Activated CD8-positive, alpha-beta memory T cell treated with anti-CD3 and anti-CD28 coated beads for 48 hours (primary cell): ENCODE data around the gene SMARCA2.
"Not testable (repeated sequence)": the region's sequence is repeated elsewhere in the genome, so short reads cannot be mapped to it uniquely, and the experiment has no call there.

Source experiments
- DNase-seq, 3 experiments: peaks; one replicate each; pipeline ENCODE4 v3.0.0-alpha.2; 2020; ENCODE audit warnings: low read depth in 2 of 3, low spot score in 2 of 3

SMARCA2 gene

DNA sequence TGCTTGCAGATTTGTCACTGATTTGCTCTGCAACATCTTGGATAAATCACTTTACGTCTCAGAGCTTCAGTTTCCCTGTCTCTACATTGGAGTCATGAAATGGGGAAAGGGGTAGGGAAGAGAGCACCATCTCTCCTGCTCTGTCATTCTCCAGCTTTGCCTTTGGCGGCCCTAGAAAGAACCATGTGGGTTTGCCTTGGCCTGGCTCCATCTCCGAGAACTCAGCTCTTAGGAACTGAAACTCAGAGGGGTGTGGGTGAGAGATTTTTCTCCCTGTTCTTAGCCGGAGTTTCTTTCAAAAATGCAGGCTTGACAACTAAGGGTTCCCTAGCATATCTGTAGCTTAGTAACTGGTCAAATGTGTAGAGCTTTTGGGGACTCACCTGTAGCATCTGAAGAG lies 123.5 kb downstream of the SMARCA2 start:
- DNase-seq, result no peak

DNA sequence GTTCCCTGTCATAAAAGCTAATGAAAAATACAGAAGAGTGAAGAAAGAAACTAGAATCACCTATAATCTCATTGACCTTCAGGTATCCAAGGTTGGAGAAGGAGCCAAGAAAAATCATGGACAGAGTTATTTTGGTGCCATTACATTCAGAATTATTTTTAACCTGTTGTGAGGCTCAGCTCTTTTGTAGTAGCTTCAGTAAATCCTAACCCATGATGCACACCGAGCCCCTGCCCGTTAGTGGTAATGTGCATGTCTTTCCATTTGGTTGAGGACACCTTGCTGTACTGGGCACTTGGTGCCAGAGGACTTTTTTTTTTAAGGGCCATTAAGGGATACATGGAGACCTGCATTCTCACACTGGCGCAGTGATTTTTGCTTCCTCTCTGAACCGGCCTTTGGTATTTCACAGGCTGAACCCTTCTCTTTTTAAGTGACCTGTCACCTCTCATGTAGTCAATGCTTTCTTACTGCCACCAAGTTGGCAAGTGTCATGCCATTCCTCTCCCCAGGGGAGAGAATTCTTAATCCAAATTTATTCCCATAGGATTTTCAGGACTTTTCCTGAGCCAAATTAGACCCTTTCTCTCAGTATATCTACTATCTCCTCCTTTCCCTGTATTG lies 125.6 kb downstream of the SMARCA2 start:
- DNase-seq, result no peak

DNA sequence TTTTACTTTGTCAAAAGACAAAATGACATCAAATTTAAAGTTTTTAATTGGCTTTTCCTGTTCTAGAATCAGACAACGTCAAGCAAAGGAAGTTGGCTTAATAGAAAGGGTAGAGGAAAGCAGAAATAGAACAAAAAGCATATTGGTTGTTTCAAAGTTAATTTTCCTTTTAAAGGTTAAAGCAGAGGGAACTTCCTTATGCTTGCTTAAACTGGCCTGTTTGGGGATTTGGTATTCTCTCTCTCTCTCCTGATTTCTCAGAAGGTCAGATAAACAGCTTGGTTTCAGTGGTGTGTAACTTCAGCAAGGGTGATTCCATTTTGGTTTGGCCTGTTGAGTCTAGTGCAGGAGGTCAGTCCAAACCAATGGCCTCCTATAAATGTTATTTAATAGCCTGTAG lies 127.1 kb downstream of the SMARCA2 start:
- DNase-seq, result no peak

DNA sequence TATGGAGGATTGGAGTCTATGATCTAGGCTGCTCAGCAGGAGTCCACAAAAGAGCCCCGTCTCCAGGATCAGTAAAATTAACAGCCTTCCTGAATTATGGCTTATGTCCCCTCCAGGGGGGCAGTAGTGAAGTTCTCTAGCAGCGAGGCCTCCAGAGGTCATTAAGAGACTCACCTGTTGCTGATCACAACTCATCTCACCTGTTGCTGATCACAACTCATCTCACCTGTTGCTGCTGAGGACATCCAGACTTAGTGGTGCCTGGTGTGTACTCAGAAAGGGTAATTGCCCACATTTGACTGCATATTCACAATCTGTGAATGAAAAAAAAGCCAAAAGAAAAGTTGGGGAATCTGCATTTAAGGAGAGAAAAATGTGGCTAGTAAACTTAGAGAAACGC lies 129.5 kb downstream of the SMARCA2 start:
- no peak for DNase-seq

DNA sequence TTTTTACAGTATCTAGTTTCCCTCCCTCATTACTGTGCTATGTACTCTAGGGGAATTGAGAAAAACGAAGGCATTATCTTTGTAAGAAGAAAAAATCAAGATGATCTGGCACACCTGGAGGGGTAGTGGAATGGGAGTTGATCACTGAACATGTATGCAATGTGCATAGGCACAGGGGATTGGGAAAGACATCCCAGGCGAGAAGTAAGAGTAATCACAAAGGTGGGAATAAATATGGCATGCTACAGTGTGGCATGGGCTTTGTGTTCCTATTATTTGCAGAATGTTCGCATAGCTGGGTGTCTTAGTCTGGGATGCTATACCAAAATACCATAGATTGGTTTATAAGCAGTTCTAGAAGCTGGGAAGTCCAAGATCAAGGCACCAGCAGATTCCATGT lies 130.6 kb downstream of the SMARCA2 start:
- no peak for DNase-seq

DNA sequence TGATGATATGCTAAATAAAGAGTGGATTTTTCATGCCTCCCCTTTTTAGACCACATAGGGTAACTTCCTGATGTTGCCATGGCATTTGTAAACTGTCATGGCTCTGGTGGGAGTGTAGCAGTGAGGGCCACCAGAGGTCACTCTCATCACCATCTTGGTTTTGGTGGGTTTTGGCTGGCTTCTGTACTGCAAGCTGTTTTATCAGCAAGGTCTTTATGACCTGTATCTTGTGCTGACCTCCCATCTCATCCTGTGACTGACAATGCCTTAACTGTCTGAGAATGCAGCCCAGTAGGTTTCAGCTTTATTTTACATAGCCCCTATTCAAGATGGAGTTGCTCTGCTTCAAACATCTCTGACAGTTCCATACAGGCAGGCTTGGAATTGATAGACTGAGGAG lies 131.6 kb downstream of the SMARCA2 start:
- not testable (repeated sequence) for DNase-seq

DNA sequence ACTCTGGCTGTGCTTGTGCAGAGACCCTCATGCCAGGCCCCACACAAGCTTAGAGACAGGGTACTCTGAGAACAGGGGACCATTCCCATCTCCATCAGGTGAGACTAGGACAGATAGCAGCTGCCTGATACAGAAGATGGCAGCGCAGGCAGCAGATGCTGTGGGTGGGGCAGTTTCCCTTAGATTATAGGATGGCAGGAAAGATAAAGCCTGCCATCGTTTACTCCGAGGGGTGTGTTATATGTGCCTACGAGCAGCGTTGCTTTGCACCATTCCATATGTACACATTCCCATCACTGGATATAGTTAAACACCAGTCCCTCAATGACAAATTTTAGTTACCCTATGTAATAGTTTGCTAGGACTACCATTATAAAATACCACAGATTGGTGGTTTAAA lies 135.2 kb downstream of the SMARCA2 start:
- DNase-seq, result no peak

DNA sequence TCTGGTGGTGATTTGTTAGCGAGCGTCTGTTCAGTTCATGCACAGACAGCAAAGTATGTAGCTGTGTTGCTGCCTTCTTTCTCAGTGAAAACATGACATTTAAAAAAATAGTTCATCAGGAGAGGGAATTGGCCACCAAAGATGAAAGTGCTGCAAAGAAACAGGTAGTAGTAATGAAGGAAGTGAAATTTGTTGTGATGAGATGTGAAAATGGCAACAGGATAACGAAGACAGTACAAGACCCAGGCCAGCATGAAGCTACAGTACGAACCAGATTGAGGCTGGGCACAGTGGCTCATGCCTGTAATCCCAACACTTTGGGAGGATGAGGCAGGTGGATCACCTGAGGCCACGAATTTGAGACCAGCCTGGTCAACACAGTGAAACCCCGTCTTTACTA lies 136.0 kb downstream of the SMARCA2 start:
- no peak for DNase-seq

DNA sequence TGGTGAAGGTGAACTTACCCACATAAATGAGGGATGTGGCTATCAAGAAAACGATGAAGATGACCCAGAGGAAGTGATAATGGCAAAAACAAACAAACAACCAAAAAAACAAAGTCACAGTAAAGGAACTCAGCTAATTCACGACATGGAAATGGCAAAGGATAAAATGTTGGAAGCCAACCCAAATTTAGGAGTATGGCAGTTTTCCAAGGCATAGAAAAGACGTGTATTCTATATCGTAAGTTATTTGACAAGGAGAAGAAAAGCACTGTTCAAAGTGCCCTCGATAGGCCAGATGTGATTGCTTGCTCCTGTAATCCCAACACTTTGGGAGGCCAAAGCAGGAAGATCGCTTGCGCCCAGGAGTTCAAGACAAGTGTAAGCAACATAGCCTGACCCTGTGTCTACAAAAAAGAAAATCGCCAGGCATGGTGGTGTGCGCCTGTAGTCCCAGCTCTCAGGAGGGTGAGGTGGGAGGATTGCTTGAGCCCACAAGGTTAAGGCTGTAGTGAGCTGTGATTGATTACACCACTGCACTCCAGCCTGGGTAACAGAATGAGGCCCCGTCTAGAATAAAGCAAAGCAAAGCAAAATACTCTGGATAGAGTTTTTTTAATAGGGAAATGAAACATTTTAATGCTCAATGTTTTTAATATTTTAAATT lies 138.0 kb downstream of the SMARCA2 start:
- DNase-seq, result no peak

DNA sequence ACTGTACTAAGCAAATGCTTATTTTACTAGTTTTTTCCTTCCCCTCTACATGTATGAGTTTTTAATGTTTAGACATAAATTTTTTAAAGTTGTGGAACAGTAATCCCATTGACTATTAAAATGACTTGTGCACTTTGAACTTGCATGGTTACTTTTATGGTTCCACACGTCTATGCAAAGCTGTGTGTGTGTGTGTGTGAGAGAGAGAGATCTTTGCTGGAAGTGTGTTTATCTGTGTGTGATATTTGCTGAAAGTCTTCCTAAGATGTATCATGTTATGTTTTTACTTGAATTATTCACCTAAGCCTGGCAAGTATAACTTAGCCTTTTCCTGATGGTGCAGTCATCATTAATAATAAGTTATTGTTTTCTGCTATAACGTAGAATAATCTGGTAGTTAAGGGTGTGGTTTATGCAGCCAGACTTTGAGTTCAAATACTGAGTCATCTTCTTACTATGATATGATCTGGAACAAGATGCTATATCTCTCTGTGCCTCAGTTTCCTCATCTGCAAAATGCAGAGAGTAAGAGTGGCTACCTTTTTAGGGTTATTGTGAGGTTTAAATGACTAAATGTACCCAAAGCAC lies 138.6 kb downstream of the SMARCA2 start:
- no peak for DNase-seq

DNA sequence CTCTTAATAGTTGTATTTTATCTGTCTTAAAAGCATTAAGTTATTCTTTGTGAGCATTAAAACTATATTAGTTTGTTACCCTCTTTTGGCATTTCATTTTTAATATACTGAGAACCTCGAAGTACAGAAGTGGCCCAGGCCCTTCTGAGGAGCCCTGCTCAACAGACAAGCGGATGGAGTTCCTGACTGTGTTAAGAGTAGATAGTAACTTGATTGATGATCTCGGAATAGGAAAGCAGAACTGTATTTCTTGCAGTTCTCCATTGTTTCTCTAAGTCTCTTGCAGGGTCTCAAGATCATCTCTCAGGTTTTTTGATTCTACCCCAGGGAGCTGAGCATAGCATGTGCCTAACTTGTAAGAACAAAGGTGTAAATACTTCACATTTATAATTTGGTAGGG lies 139.6 kb downstream of the SMARCA2 start:
- no peak for DNase-seq

DNA sequence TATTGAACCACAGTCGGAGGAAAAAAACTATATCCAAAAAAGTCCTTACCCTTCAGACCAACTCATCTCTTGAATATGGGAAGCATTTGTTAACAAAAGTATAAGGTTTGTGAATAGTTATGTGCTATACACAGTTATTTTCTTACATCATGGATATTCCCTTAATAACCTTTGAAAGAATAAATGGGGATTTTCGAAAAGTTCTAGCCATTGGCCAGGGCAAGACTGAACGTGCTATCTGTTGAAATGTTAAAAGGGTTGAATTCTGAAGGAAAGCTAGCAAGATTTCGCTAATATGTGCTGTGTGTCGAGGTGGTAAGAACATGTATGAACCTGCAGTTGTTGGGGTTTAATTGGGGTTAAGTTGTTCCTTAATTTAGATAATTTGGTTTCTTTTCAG lies 140.8 kb downstream of the SMARCA2 start:
- DNase-seq, result no peak

DNA sequence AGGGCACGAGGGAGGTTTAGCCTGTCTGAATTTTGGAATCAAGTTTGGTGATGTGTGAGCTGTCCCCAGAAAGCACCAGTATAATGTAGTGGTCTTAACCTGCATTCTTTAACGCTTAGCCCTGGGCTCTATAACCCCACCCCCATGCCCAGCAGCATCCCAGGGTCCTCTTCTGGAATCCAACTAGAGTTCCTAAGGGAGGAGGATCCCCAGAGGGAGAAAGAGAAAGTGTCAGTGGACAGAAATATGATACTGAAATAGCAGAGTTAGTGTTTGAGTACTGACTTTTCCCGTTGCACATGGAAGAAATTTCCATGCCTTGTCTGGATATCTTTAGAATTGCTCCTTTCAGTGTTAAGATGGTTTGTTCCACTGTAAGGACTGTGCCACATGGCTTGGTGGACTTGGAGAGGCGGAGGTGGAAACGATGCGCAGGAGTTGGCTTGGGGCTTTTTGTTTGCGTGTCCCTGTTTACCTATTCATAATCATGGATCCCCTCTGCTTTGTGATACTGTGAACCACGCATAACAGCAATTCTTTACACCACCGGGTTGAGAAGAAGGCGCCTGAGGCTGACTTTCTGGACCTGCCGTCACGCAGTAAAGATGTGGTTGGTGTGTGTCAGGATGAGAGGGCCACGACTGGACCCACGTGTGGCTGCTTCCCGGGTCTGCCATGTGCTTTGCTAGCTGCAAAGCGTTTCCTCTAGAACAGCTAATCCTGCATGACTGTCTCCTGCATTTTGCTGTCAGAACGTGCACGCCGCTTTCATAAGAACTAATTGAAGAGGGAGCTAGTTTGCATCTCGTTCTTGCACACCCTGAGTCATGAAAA lies 142.3 kb downstream of the SMARCA2 start:
- peak in 2 of 3 experiments; percentile 12 to 15 for DNase-seq

DNA sequence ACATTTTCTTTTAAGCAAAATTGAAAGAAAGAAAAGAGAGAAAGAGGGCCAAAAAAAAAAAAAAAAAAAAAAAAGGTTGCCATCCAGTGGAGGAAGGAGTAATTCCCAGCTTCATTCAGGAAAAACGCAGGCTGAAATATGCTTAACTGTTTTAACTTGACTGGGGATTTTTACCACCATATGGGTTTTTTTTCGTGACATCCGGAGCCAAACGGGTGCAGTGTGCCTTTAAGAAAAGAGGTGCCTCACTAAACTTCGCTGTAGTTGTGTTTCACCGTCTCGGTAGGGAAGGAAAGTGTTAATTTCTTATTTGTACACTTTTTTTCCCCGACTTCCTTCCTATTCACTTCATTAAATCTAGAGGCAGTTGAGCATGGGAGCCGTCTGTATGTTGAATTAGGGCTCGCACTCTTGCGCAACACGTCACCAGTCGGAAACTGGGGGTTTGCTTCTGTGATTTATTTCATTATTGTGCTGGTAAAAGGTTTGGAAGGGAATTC lies 143.0 kb downstream of the SMARCA2 start:
- no peak for DNase-seq

DNA sequence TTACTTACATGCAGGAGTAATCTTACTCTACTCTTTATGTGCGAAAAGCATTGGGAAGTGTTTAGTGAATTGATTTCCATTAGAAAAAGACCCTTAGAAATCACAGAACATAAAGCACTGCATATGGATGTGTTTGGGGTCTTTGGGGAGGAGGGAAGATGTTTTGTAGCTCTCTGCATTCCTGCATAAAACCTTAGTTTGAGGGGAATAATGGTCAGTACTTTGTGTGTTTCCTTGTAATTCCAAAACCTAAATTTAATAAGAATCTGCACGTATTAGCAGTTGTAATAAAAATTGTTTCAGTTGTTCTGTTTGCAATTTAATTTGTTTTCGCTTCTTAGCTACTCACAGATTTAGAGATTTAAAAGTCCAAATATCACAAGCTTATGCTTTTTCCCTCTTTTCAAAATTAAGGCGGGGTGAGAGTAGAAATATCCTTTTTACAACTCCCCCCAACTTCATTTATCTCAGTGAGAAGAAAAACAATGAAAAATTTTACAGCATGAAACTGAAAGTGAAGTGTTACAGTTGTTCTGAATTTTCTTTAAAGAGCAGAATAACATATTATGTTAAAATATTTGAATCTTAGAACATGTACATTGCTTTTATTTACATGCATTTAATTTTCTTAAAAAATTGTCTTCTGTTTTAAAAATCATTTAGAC lies 143.8 kb downstream of the SMARCA2 start:
- DNase-seq, result no peak

DNA sequence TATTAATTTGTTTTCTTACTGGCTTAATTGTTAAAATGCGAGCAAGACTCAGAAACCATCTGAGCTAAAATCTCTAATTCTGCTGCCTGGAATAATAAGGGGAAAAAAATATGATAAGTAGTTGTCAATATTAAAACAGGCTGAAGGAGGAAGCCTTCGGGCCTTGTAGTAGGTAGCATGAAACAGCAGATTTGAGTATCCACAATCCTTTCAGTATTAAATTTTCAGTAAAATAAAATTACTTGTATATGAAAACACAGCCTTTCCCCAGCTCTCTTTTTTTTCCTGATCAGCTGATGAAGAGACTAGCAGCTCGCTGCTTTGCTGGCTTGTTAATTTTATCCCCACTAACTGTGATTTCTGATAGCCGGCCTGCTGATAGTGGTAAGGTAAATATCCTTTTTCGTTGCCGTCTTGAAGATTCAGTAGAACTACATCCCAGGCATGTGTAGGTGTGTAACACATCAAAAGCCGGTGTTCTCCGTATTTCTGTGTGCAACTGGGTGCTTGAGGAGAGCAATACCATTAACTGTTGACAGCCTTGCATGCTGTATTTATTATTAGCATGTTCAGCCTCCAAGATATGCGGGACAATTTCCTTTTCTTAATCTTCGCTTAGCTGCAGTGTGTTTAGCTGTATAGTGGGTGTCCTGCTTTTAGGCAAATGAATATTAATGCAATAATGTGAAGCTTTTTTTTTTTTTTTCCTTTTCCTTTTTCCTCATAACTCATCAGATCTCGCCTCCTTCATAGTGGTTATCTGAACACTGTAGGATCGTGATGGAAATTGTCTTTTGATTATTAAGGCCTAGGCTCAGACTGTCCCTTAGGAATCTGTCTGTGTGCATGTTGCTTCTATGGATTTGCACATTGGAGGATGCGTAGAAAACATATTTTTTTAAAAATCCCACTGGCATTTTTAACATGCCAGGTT lies 144.6 kb downstream of the SMARCA2 start:
- no peak for DNase-seq

DNA sequence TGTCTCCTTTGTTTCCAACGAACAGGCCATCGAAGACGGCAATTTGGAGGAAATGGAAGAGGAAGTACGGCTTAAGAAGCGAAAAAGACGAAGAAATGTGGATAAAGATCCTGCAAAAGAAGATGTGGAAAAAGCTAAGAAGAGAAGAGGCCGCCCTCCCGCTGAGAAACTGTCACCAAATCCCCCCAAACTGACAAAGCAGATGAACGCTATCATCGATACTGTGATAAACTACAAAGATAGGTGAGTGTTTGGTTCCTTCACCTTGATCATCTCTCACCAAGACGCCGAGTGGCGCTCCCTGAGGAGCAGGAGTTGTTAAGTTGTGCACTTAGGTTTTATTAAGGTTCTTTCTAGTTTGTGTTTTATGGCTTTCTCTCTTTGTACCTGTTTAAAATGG lies 146.5 kb downstream of the SMARCA2 start:
- DNase-seq, result no peak

DNA sequence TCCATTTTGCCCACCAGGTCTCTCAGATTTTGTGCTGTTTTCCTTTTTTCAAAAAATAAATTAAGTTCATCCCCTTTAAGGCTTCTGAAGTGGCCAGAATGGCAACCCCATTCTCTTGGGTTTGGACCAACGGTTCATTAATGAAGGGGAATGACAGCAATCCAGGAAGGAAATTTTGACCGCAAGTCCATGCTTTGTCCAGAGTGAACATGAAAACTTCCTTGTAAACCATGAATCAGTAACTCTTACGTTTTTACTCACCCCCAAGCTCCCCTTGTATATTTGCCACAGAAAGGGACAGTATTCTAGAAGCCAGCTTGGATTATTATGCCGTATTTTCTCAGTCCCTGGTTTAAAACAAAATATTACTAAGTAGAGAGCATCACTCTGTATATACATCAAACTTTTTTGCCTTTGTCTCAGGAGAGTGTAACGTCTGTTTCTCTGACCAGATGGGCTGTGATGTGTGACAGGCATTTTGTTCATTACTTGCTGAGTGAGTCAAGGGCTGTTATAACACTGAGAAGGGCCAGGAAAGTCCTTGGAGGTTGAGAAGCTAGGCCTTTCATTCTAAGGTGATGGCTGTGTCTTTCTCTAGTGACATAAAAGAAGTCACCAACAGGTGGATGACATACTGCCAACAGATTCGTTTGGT lies 148.2 kb downstream of the SMARCA2 start:
- DNase-seq, result no peak

DNA sequence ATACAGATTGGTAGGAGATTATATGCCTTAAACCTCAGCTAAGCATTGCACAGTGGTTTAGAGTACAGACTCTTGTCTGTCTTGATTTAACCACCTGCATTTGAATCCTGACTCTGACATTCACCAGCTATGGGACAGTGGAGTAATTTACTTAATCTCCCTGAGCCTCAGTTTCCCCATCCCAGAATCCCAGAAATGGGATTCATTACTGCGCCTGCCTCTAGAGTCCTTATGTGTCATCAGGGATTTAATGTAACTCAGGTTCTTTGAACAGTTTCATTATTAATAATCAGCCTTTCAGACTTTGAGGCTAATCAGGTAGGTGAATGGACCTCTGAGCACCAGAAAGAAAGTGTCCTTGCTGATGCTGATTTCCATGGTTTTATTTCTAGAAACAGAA lies 149.1 kb downstream of the SMARCA2 start:
- DNase-seq, result no peak

DNA sequence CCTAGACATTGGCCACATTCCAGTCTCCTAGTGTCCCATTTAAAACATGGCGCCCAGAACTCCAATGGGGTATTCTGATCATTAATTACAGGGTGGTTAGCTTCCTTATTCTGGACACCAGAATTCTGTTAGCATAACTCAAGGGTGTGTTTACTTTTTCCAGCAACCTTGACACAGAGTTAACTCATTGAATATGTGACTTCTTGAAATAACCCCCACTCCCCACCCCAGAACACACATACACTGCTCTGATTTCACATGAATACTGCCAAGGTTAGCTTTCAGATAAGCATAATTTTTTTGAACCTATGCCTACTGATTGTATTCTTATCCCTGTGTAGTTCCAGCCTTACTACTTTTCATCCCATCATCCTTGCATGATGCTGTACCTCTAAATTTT lies 151.1 kb downstream of the SMARCA2 start:
- DNase-seq, result no peak
